Skeletal muscle satellite cell (primary cell): ENCODE data around the gene BLM.
"Not testable (repeated sequence)": the region's sequence is repeated elsewhere in the genome, so short reads cannot be mapped to it uniquely, and the experiment has no call there.

Source experiments
- H3K27me3 ChIP-seq: 2 replicates; pipeline ENCODE4 v1.7.0; 2013; ENCODE audit warnings: low read length; ENCODE audit not compliant: control insufficient read depth, insufficient read depth
- H3K36me3 ChIP-seq: 2 replicates; pipeline ENCODE4 v1.7.0; 2013; ENCODE audit warnings: mild to moderate bottlenecking, control low read depth, low read length; ENCODE audit not compliant: insufficient read depth
- H3K4me1 ChIP-seq: 2 replicates; pipeline ENCODE4 v1.7.0; 2013; ENCODE audit warnings: low read length; ENCODE audit not compliant: control insufficient read depth, insufficient read depth
- H3K4me2 ChIP-seq: 2 replicates; pipeline ENCODE4 v1.7.0; 2013; ENCODE audit warnings: mild to moderate bottlenecking, low read length
- H3K4me3 ChIP-seq: 2 replicates; pipeline ENCODE4 v1.7.0; 2013; ENCODE audit warnings: low read length
- H3K9ac ChIP-seq: 2 replicates; pipeline ENCODE4 v1.7.0; 2013; ENCODE audit warnings: mild to moderate bottlenecking, low read depth, low read length, moderate library complexity
- H3K9me3 ChIP-seq: replicated peaks from 2 replicates; pipeline ENCODE4 v1.7.0; 2013; ENCODE audit warnings: mild to moderate bottlenecking, control low read depth, low read length

BLM gene

DNA sequence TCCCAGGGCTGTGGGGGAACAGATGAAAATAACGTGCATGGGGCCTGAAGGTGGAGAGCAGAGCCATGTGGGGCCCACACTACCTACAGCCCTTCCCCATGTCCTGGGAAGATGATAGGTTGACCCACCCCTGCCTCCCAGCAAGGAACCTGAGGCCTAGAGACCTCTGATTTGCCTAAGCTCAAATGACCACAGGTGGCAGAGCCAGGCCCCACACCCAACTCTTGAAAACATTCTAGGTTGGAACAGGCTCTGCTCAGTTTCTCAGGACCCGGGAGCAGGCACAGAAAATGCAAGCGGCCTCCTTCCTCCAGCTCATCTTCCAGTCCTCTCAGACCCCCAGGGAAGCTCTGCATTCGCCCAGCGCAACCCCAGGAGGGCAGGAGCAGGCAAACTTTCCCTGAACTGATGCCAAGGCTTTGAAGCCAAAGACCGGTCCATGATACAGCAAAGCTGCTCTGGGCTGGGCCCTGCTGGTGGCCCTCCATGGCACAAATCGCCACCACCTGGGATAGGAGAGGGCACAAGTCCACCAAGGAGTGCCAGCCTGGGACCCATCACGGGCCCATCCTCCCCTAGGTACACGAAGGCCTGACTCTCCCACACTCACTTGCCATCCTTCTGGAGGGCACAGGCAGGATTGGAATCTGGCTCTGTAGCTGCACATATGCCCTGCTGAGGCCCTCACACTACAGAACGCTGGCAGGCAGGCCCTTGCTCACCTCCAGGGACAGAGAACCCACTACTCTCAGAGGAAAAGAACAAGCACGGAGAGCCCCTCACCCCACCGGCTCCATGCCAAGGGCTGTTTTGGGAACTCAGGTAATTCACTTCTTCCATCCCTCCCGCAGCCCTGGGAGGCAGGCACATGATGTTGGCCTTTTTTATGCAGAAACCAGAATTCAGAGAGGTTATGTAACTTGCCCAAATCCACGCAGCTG is 100.2 kb downstream of the BLM start:
- Histone ChIP-seq H3K9ac (no peak overlapping the region), H3K4me3 (no peak overlapping the region), H3K4me2 (no peak overlapping the region), H3K9me3 (no peaks in the 10 kb centered on the region), H3K27me3 (peaks cover 2% of the 10 kb centered on the region), H3K36me3 (no peaks in the 10 kb centered on the region), H3K4me1 (peaks cover 9% of the 10 kb centered on the region)

- H3K9ac ChIP-seq: no peak overlapping the region
- peaks cover 9% of the 10 kb centered on the region for H3K4me1 ChIP-seq
- peaks cover 6% of the 10 kb centered on the region for H3K27me3 ChIP-seq
- no peak overlapping the region for H3K4me3 ChIP-seq
- no peaks in the 10 kb centered on the region for H3K36me3 ChIP-seq
- H3K4me2 ChIP-seq: no peak overlapping the region
- no peaks in the 10 kb centered on the region for H3K9me3 ChIP-seq
These were observed 101.4 kb downstream of the BLM start for GRCh38 chr15:90818251-90819210.

DNA sequence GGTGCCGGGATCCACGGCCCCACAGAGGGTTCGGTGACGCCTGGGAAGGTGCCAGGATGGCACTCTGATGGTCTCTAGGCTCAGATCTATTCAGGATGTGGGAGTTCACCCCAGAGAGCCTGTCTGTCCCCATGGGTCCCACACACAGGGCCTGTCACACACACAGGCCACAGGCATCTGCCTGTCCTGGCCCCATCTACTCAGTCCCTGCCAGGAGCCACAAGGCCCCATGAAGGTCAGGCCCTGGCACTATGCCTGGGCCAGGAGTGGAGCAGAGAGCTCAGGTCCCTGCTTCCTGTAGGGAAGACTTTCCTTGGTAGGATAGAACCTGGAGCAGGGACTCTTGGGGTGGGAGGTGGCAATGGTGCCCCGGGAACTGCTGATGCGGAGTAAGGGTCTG is 102.2 kb downstream of the BLM start:
- H3K9ac ChIP-seq: no peak overlapping the region

GRCh38 chr15:90819850-90820249 is 102.7 kb downstream of the BLM start:
- H3K4me1 ChIP-seq: no peaks in the 10 kb centered on the region
- no peaks in the 10 kb centered on the region for H3K36me3 ChIP-seq
- no peak overlapping the region for H3K4me3 ChIP-seq
- no peak overlapping the region for H3K4me2 ChIP-seq
- no peak overlapping the region for H3K9ac ChIP-seq
- no peaks in the 10 kb centered on the region for H3K9me3 ChIP-seq
- H3K27me3 ChIP-seq: peaks cover 11% of the 10 kb centered on the region

More for the DNA sequence above, 102.2 kb downstream of the BLM start:
- H3K4me2 ChIP-seq: no peak overlapping the region
- H3K4me1 ChIP-seq: peaks cover 3% of the 10 kb centered on the region
- peaks cover 10% of the 10 kb centered on the region for H3K27me3 ChIP-seq
- no peak overlapping the region for H3K4me3 ChIP-seq
- H3K9me3 ChIP-seq: no peaks in the 10 kb centered on the region
- H3K36me3 ChIP-seq: no peaks in the 10 kb centered on the region

- H3K4me2 ChIP-seq: no peak overlapping the region
- peaks cover 11% of the 10 kb centered on the region for H3K27me3 ChIP-seq
- no peaks in the 10 kb centered on the region for H3K36me3 ChIP-seq
- no peaks in the 10 kb centered on the region for H3K9me3 ChIP-seq
- no peak overlapping the region for H3K4me3 ChIP-seq
- H3K9ac ChIP-seq: no peak overlapping the region
- no peaks in the 10 kb centered on the region for H3K4me1 ChIP-seq
These were observed 103.3 kb downstream of the BLM start for GRCh38 chr15:90820481-90820880.

GRCh38 chr15:90822204-90822955 is 105.2 kb downstream of the BLM start:
- Histone ChIP-seq H3K9me3 (no peaks in the 10 kb centered on the region), H3K9ac (no peak overlapping the region), H3K27me3 (peaks cover 11% of the 10 kb centered on the region), H3K4me2 (no peak overlapping the region), H3K4me1 (no peaks in the 10 kb centered on the region), H3K4me3 (no peak overlapping the region), H3K36me3 (no peaks in the 10 kb centered on the region)

DNA sequence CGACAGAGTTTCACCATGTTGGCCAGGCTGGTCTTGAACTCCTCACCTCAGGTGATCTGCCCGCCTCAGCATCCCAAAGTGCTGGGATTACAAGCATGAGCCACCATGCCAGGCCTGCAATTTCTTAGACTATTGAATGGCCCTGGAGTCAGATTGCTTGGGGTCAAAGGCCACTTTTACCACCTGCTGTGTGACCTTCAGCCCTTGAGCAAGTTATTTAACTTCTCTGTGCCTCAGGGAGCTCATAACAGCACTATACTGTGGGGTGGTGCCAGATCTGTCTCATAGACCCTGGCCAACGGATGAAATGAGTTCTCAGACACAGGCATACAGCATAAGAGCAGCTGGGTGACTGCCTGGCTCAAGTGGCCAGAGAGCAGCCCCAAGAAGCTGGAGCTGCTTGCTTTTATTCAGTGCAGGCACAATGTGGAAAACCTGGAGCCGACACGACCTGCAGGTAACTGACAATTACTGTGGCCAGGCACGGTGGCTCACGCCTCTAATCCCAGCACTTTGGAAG is 106.4 kb downstream of the BLM start:
- no peak overlapping the region for H3K9ac ChIP-seq
- H3K4me2 ChIP-seq: no peak overlapping the region
- H3K4me1 ChIP-seq: no peaks in the 10 kb centered on the region
- no peak overlapping the region for H3K4me3 ChIP-seq
- H3K36me3 ChIP-seq: no peaks in the 10 kb centered on the region
- H3K9me3 ChIP-seq: no peaks in the 10 kb centered on the region
- peaks cover 11% of the 10 kb centered on the region for H3K27me3 ChIP-seq

DNA sequence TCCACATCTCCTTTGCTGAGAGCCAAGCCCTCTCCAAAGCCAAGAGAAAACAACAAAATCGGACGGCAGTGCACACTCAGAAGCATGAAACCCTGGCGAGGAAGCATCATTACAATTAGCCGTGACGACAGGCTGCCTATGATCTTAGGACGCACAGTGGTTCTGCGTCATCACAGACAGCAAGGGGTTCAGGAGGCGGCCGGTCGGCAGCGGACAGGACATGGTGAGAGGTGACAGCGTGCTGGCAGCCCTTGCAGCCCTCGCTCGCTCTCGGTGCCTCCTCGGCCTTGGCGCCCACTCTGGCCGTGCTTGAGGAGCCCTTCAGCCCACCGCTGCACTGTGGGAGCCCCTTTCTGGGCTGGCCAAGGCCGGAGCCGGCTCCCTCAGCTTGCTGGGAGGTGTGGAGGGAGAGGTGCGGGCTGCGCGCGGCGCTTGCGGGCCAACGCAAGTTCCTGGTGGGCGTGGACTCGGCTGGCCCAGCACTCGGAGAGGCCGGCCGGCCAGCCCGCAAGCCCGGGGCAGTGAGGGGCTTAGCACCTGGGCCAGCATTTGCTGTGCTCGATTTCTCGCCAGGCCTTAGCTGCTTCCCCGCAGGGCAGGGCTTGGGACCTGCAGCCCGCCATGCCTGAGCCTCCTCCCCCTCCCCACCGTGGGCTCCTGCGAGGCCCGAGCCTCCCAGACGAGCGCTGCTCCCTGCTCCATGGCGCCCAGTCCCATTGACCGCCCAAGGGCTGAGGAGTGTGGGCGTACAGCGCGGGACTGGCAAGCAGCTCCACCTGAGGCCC is 108.2 kb downstream of the BLM start:
- H3K9me3 ChIP-seq, H3K4me1 ChIP-seq, H3K9ac ChIP-seq, H3K4me3 ChIP-seq, H3K4me2 ChIP-seq, H3K36me3 ChIP-seq: not testable (repeated sequence)
- peaks cover 12% of the 10 kb centered on the region for H3K27me3 ChIP-seq

DNA sequence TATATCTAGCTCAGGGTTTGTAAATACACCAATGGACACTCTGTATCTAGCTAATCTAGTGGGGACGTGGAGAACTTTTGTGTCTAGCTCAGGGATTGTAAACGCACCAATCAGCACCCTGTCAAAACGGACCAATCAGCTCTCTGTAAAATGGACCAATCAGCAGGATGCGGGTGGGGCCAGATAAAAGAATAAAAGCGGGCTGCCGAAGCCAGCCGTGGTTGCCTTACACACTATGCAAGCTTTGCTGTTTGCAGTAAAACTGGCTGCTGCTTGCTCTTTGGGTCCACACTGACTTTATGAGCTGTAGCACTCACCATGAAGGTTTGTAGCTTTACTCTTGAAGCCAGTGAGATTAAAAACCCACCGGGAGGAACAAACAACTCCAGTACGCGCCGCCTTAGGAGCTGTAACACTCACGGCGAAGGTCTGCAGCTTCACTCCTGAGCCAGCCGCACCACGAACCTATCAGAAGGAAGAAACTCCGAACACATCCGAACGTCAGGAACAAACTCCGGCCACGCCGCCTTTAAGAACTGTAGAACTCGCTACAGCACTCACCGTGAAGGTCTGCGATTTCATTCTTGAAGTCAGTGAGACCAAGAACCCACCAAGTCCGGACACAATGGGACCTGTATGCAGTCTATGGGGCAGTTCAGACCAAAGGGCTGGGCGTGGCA is 109.2 kb downstream of the BLM start:
- H3K4me2 ChIP-seq, H3K9me3 ChIP-seq, H3K36me3 ChIP-seq, H3K4me1 ChIP-seq, H3K4me3 ChIP-seq, H3K9ac ChIP-seq: not testable (repeated sequence)
- H3K27me3 ChIP-seq: peaks cover 12% of the 10 kb centered on the region

DNA sequence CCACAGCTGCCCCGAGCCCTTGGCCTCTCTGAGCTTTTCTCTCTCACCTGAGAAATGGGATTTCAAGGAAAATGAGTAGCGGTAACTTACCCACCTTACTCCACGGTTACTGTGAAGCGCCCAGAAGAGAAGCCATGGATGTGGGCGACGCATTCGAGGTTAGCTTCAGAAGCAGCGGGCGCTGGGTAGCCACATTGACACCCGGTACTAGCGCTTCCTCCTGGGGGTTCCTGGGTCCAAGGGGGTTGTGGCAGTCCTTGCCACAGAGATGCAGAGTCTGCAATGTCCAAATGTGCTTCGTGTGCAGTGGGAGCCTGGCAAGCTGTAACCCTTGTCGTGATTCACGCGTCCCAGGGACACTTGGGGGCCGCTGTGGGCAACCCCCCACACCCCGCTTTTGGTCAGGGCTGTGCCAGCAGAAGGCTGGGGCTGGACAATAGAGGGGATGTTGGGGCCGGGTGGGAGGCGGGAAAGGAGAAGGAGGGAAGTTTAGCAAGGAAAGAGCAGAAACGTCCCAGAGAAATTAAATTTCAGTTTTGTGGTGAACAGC is 109.8 kb downstream of the BLM start:
- peaks cover 12% of the 10 kb centered on the region for H3K27me3 ChIP-seq
- H3K4me1 ChIP-seq: no peaks in the 10 kb centered on the region
- no peak overlapping the region for H3K4me2 ChIP-seq
- no peak overlapping the region for H3K9ac ChIP-seq
- no peaks in the 10 kb centered on the region for H3K9me3 ChIP-seq
- H3K36me3 ChIP-seq: no peaks in the 10 kb centered on the region
- no peak overlapping the region for H3K4me3 ChIP-seq
